ENCODE results near the gene AHI1.
A peak's percentile ranks its signal among the peaks of the same experiment; 100 is the strongest.

AHI1 gene

DNA sequence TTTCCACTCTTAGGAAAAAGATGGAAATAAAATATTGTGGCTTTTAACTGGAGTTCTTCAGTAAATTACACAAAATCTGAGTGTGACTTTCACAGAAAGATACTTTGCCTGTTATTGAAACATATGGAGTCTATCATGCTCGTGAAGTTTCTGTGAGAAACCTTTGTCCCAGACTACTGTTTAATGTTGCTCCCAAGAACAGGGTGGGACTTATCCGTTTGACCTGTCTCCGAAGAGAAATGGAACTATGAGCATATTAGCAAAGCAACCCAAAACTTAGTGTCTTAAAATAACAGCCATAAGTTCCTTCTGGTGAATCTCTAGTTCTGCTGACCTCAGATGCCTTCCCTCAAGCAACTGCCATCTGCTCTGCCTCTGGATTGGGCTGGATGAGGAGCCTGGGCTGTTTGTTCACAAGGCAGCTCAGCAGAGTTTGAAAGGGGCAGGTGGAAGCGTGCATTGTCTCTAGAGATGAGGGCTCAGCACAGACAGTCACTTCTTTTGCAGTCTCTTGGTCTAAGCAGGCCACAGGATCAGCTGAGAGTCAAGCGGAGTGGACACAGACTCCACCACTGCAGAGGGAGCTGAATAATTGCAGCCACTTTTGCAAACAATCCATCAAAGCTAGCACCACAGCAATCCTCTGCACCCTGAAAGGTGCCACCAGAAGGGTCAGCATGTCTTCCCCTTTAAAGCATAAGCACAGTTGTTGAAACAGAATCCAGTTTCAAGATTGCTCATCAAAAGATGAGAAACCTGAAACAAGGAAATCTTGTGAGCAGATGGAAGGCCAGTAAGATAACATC, 263.7 kb downstream of the AHI1 start:
- POLR2A ChIA-PET = no interaction called here
- peak; percentile 28 for DNase-seq (ENCODE audit: extremely low spot score)
- CTCF ChIA-PET = interaction anchor here (1.4 kb wide), 1 partner anchor 10 kb away, joined by 4 read pairs; no protein-coding TSS in a partner anchor
- no peak for TF ChIP-seq CTCF (IDR thresholded peaks at IDR 0.05; ENCODE audit: control extremely low read depth, extremely low read depth, low read depth, missing control alignments)
